Superior temporal gyrus (tissue), 1 donor: Measurements from ENCODE around the gene MAGI1.

Experiments
- DNase-seq: peaks from one replicate; pipeline ENCODE4 v3.0.0-alpha.2; 2016; ENCODE audit errors: extremely low spot score

The MAGI1 gene

DNA sequence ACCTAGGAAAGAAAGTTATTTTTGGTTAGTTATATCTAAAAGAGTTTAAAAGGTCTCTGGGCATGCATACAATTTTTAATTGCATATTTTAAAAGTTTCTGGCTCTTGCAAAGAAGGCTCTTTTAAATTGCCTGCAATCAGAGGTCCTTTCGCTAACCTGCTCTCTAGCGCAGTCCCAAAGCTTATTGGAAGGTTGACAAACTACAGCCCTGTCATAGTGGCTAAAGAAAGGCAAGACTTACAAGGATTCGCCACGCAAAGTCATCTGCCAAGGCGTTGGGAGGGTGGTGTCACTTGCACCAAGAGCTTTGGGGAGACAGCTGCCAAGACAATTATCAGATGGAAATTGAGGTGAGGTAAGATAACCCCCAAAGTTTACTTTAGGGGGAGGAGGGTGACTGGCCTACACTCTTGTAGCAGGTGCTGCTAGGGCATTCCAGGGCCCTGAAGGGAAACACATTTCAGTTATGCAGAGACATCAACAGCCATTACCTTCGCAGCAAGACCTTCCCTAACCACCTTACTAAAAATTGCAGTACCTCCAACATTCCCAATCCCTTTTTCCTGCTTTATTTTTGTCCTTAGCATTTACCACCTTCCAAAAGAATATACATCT, 606.2 kb downstream of the MAGI1 start:
- DNase-seq: no peak

DNA sequence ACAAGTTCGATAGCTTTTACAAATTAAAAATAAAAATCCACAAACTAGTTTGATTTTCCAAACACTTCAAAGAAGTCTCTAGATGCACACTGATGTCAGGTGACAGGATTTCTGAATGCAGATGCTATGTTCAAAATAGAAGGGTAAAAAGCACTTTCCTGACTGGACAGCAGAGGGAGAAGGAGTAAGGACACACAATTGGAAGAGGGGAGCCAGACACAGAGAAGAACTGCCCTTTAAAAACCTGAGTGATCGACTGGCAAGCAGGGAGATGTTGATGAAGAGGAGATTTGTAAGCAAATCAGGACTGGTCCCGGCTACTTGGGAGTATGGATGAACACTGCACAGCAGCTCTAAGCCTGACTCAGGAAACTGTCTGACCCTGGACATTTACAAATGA, 612.8 kb downstream of the MAGI1 start:
- DNase-seq: no peak

DNA sequence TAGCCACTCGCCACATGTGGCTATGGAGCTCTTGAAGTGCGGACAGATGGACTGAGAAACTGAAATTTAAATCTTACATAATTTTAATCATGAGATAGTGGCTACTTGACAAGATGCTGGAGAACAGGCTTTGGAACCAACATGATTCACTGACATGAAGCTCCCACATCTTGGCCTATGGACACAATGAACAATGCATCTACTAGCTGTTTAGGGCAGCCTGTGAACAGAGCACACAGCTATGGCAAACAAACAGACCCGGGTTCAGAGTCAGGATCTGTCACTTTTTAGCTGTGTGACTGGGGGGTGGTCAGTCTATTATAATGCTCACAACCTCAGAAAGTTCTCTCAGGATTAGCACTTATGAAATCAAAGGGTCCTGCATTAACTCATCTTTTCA, 616.6 kb downstream of the MAGI1 start:
- DNase-seq: no peak

DNA sequence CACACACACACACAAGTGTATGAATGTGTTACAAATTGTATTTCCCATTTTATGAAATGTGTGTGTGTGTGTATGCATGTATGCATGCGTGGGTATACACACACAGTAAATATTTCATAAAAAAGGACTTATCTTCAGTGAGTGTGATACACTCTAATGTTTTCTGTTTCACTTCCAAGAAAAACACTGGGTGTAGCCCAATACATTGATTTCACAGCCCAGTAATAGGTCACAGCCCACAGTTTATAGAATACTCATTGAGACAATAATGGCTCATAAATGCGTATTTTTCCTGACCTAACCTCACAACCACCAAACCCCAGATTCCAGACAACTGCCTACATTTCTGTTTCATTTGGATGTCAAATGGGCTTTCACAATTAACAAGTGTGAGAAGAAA, 619.5 kb downstream of the MAGI1 start:
- DNase-seq: no peak

DNA sequence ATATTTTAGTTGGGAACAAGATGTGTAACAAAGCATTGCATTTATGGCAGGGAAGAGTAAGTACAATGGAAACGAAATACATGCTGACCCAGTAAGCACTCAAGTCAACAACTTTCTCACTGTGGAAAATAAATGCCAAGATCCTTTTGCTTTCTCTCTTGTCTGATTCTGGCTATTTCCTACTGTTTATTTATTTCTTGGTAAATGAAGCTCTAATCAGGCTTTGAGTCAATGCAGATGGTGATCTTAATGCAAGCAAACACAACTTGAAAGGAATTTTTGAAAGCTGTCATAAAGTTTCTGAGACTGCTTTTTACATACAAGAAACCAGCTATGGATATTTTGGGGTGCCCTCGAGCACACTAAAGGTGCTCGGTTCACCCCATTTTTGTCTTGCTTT, 624.8 kb downstream of the MAGI1 start:
- no peak for DNase-seq

DNA sequence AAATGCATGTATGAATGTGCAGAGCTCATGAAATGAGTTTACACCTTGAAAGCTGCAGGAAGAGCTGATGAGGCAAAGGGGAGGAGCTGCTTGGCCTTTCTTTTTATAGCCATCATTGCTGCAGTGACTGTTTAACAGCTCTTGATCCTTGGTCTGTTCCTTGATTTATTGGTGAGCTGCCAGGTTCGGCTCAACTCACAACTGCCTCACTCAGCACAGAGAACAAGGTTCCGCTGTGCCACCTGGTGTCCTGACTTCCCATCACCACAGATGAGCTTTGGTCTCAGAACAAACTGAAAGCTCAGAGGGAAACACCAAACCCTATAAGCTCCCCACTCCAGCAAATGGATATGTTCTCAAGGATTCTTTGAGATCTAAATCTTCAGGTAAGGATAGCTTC, 626.1 kb downstream of the MAGI1 start:
- no peak for DNase-seq

DNA sequence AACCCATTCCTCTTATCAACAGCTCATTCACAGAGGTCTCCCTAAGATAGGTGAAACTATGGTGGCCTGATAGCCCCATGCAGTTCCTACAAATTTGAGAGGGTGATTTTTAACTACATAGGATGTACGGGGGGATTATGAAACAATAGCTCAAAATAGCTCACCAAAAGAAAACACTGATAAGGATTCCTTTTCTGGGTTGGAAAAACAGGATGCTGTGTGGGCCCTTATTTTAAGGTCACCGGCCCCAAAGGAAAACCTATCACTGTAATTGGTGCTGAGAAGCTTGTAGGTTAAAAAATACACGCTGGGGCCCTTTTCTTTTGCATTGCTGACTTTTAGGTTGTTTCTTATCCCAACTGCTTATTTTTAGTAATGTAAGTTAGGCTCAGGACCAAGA, 627.4 kb downstream of the MAGI1 start:
- DNase-seq: no peak

DNA sequence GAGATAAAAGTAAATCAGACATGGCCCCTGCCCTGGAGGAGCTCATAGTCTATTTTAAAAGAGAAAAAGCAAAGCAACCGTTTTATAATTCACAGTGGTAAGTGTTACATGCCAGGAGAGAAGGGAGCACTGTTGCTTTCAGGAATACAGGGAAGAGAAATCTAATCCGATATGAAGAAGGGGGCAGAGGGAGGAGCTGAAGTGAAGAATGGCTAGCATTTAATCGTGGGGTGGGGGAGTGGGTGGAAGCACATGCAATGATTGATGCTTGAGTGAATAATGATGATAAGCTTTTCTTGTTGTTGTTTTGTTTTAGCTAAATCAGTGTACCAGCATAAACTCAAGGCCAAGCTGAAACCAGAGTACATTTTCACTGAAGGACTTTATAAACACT, 629.5 kb downstream of the MAGI1 start:
- DNase-seq: no peak

DNA sequence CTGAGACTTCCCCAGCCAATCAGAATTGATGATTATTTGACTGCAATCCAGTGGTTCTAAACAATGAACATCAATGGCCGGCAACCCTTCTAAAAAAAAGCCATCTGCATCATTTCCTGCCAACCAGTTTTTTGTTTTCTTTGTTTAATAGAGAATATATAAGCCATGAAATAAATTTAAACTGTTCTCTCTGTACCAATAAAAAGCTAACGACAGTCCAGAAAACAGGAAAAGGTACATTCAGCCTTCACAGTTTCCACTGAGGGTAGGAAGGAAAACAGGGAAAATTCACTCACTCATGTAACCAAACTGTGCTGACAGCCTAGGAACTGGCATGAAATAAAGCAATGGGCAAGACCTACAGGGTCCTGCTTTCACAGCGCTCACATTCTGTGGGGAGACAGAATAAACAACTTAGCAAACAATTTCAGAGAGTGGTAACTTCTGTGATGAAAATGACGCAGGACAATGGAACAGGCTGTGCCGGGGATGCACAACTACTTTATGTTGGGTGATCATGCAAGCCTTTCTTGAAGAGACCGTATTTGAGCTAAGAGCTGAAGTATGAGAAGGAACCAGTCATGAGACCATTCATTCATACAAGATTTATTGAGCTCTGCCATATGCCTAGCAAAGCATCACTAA, 630.1 kb downstream of the MAGI1 start:
- DNase-seq: no peak

DNA sequence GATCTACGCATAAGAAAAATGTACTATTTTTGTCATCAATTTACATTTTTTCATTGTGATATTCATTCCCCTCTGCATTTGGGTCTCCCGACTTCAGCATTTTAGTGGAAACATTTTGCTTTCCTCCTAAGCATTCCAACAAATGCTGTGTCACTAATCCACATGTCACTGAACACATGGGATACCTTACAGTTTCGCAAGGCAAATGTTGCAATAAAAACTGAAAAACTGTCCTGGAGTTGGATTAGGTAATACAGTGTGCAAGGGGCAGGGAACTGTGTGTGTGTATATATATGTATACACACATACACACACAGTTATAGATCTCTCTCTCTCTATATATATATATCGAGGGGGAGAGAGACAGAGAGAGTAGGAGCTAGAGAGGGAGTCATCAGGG, 632.2 kb downstream of the MAGI1 start:
- DNase-seq: no peak

DNA sequence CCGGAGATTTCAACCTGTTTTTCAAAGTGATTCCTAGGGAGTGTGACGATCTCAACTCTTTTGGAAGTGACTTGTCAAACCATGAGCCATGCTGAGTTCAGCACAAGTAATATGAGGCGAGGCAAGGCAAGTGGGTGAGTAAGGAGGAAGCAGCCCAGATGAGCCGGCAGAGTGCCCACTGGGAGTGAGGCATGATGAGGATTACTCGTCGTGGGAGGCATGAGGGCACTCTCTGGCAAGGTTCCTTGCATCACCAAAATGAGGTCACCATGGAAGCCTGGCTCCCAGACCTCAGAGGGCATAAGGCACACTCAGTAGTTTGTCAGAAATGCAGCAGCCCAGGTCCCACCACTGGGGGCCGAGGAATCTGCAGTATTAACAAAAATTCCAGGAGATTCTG, 636.1 kb downstream of the MAGI1 start:
- no peak for DNase-seq

DNA sequence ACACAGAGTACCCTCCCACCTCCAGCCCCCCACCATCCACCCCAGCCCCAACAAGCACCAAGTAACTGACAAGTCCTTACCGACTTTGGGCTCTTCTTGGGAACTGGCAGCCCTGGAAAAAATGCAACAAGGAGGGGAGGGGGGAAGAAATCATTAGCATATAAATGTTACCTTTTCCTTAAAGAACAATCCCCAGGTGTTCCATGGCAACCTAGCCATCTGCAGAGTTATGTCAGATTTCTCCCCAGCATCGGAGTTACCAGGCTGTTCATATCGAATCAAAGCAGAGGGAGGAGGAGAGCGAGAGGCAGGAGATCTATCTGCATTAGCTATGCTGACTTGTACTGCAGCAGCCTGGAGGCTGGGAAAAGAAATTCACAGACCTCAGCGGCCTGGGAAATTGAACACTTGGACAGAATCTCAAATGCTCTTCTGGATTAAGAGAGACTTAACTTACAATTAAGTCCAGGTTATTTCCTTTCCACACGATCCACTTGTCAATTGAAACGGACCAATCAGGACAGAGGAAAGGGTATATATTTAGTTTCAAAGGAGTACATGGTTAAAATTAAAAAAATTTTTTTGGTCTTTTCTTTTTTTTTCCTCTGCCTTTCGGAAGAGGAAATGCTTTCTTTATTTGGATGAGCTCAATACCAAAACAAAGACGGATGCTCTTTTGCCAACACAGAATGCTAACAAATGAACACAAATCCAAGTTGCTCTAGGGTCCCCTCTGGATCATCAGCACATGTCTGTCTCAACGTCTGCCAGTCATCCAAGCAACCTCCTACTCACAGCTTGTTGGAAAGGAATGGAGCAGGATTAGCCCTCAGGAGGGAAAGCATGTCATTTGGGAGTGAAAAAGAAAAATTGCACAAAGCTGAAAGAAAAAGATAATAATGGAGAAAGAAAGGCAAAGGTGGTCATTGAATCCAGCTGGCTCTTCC, 637.1 kb downstream of the MAGI1 start:
- DNase-seq: peak; percentile 57

DNA sequence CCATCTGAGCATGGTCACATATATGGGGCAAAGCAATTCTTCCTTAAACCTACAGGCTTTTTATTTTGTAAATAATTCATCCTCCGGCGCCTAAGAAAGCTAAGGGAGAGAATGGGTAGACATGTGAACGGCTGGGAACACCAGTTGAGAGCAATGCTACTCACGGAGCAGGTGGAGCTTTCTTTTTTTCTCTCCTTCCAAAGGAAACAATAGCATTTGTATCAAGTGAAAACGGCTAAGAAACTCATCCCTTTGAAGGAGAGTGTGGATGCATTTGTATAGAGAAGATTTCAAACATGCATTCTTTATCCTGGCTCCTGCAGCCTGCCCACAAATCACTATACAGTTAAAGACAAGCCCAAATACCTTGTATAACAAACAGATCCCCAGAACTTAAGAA, 637.8 kb downstream of the MAGI1 start:
- DNase-seq: no peak

DNA sequence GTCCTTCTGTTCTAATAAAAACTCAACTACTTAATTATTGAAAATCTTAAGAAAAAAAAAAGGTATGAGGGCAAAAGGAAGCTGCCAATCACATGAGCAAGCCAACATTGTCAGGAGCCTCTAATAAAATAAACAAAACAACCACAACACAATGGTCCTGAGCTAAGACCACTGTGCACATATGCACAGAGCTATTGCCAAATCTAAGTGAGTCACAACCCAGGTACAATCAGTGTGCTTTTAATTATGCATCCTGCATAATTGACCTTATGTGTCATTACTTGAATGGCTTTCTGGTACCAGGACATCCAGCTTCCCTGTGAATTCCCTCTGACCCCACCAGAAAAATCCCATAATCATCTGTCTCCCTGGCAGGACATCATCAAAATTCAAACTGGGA, 639.8 kb downstream of the MAGI1 start:
- DNase-seq: no peak

DNA sequence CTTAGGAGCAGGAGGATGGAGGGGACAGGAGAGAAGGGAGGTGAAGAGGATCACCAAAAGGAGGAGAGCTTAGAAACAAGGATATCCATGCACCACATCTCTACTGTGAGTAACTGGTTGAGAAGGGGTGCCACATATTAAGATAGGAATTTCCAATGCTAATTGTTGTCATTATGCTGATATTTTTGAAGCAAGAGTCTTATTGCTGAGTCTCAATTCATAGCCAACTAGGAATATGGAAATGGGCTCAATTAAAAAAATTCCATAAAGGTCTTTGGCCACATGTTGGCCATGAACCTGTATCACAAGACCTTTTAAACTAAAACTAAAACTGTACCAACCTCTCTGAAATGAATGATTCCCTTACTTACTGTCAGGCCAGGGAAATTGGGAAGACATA, 642.6 kb downstream of the MAGI1 start:
- DNase-seq: no peak

DNA sequence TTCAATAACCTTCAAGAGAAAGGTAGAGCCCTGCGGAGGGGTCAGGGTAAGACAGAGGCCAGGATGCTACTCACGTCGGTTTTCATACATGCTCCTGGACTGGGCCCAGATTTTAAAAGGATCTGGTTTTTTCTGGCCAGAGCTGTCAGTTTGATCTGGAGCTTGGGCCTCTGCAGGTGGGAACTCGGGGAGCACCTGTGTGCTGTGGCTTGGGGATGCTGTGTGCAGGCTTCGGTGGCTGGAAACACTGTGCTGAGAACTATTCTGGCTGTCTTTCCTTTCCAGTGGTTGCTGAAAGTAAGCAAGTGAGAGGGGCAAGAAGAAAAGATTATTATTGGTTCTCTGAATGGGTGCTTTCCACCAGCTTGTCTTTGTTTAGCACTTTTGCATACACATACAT, 647.6 kb downstream of the MAGI1 start:
- DNase-seq: no peak

DNA sequence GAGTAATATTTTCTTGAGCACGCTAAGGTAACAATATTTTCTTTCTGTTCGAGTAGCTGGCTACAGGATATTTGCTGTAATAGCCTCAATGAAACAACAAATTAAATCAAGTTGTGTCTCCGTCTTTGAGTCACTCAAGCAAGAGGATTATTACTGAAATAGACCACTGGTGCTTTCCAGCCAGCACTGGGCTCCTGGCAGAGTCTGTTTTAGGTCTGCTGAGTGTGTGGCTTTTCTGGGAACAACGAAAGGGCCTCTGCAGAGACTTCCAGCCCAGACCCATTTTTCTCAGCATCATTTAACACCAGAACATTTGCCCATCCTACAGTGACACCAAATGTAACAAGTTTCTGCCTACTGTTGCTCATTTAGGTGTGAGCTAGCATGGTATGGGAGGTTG, 652.9 kb downstream of the MAGI1 start:
- DNase-seq: peak; percentile 22

DNA sequence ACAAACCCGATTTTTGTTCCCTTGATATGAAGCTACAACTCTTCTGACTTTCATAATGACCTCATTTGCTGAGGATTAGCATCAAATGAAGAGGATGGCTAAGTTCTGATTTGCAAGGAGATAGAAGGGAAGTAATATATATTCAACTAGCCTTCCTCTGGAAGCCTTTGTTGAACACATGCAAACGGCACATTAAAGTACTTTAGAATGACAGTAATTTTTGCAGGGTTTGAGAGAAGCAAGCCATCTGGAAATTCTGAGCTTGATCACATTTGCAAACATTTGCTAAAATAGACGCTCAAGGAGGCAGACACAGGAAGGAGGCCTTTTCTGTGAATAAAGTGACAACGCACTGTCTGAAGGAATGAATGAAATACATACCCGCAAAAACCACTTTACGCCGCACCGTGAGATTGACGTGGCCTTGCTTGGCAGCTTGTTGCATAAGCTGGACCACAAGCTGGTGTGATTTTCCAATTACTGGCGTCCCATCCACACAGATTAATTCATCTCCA, 657.2 kb downstream of the MAGI1 start:
- DNase-seq: peak; percentile 40

DNA sequence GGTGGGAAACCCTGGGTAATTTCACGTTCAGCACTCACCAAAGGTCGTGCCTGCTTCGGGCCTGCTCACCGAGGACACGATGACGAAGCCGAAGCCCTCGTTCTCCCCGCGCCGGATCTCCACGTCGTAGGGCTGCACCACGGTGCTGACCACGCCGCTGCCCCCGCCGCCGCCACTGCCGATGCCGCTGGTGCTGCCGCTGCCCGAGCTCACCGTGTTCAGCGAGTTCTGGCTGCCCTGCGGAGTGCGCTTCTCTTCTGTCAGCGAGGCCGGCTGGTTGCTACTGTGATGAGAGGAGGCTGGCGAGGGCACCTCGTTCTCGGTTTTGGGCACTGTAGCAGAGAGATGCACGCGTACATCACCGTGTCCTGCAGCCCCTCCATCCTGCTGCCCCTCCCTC, 659.5 kb downstream of the MAGI1 start:
- DNase-seq: no peak

DNA sequence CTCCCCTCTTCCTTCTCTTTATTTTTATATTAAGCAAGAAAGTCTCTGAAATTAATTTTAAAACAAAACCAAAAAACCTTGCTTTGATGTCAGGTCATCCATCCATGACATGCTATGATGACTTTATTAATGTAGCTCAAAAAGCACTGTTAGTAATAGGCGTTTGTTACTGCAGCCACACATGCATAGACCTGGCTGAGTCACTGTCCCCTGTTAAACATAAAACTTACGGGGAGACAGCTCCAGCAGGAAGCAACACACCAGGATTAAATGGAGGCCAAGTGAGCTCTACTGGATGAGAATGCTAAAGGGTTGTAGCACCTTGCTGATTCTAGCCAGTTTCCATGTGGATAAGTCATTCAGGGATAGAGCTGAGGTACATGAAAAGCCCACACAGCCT, 661.1 kb downstream of the MAGI1 start:
- no peak for DNase-seq

DNA sequence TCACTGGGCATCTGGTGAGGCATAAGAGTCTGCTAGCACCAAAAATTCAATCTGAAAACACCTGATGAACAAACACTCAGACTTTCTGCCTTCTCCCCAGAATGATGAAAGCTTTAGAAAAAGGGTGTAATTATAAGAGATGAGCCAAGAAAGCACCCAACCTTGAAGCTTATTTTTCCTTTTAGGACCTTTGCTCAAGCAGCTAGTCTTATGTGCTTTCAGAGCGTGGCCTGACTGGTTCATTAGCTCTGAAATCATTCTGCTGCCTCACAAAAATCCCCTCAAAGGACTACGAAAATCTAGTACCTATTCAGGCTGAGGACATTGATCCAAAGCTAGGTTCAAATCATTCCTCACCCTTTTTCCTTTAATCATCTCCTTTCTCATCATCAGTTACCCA, 662.3 kb downstream of the MAGI1 start:
- DNase-seq: no peak

DNA sequence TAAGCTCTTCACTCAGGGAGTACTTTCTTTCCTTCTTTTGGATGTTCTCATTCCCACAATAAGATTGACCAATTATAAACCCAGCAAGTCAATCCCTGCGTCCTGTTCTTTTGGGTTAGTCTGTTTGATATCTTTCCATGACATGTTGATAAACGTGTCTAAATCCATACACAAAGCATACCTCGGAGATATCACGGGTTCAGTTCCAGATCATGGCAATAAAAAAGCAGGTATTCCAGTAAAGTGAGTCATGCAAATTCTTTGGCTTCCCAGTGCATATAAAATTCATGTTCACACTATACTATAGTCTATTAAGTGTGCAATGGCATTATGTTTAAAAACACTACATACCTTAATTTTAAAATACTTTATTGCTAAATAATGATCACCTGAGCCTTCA, 667.7 kb downstream of the MAGI1 start:
- no peak for DNase-seq

DNA sequence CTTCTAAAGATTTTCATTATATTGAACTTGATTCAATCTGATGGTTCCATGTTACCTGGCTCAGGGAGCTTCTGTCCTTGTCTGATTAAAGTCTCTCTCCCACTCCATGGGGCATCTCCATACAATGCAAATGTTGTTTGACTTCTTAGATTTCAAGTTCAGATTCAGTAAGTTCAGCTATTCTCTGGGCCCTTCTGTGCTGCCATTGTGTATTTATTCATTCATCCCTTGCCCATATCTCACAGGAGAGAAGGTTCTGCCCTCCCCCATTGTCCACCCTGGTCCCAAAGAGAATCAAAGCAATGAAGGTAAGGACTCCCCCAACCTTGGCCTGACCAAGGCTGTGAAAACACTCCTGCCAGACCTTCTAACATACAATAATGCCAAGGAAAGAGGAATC, 669.9 kb downstream of the MAGI1 start:
- DNase-seq: no peak
